Neuronal stem cell (in vitro differentiated cells): ENCODE results near the gene VSTM1.
"Not testable (repeated sequence)": the region's sequence is repeated elsewhere in the genome, so short reads cannot be mapped to it uniquely, and the experiment has no call there.

Source experiments
- DNase-seq: peaks from one replicate; pipeline ENCODE4 v3.0.0-alpha.2; 2013; ENCODE audit warnings: low spot score
- H2AFZ ChIP-seq: one replicate; pipeline ENCODE4 v1.6.1; 2013; ENCODE audit warnings: mild to moderate bottlenecking, low read length, inconsistent platforms
- H2AK5ac ChIP-seq: 2 replicates; pipeline ENCODE4 v1.6.1; 2013; ENCODE audit warnings: low read depth, mild to moderate bottlenecking, inconsistent platforms, low read length, moderate library complexity, mixed read lengths
- H2BK120ac ChIP-seq: 2 replicates; pipeline ENCODE4 v1.6.1; 2013; ENCODE audit warnings: low read depth, mild to moderate bottlenecking, inconsistent platforms, low read length, moderate library complexity, mixed read lengths
- H2BK12ac ChIP-seq: one replicate; pipeline ENCODE4 v1.6.1; 2013; ENCODE audit warnings: low read length, inconsistent platforms
- H2BK15ac ChIP-seq: 2 replicates; pipeline ENCODE4 v1.6.1; 2013; ENCODE audit warnings: mild to moderate bottlenecking, low read length, inconsistent platforms, mixed read lengths
- H2BK5ac ChIP-seq: one replicate; pipeline ENCODE4 v1.6.1; 2013; ENCODE audit warnings: inconsistent platforms, mild to moderate bottlenecking, low read length, moderate library complexity
- H3K14ac ChIP-seq: one replicate; pipeline ENCODE4 v1.6.1; 2013; ENCODE audit warnings: low read length, inconsistent platforms
- H3K18ac ChIP-seq: 2 replicates; pipeline ENCODE4 v1.6.1; 2013; ENCODE audit warnings: low read length, inconsistent platforms
- H3K23ac ChIP-seq: 2 replicates; pipeline ENCODE4 v1.6.1; 2013; ENCODE audit warnings: low read depth, mild to moderate bottlenecking, mixed read lengths, low read length, inconsistent platforms; ENCODE audit not compliant: poor library complexity
- H3K27ac ChIP-seq: replicated peaks from 3 replicates; pipeline ENCODE4 v1.5.1; 2013; ENCODE audit warnings: low read length, inconsistent platforms
- H3K27me3 ChIP-seq, 3 experiments: 2 replicates each; pipeline ENCODE4 v1.6.1; 2013; ENCODE audit warnings: low read length in 3 of 3, mild to moderate bottlenecking in 2 of 3, inconsistent platforms in 1 of 3, low read depth in 1 of 3, mixed read lengths in 1 of 3, moderate library complexity in 1 of 3; ENCODE audit not compliant: control insufficient read depth in 3 of 3, insufficient read depth in 3 of 3
- H3K36me3 ChIP-seq, 2 donors: replicated peaks in 1 of 2; 2 replicates each; pipeline ENCODE4 v1.6.1; 2013; ENCODE audit warnings: low read length in 2 of 2; ENCODE audit not compliant: control insufficient read depth in 2 of 2, insufficient read depth in 2 of 2
- H3K4ac ChIP-seq: 2 replicates; pipeline ENCODE4 v1.6.1; 2013; ENCODE audit warnings: inconsistent platforms, mild to moderate bottlenecking, low read length, moderate library complexity
- H3K4me1 ChIP-seq, 2 donors: 1 replicate in 1 of 2; 2 replicates in 1 of 2; pipeline ENCODE4 v1.6.1; 2013; ENCODE audit warnings: low read length in 2 of 2, low read depth in 1 of 2; ENCODE audit not compliant: control insufficient read depth in 2 of 2, insufficient read depth in 1 of 2
- H3K4me2 ChIP-seq: one replicate; pipeline ENCODE4 v1.6.1; 2013; ENCODE audit warnings: mild to moderate bottlenecking, low read length, inconsistent platforms; ENCODE audit not compliant: insufficient read depth, poor library complexity, severe bottlenecking
- H3K4me3 ChIP-seq, 2 donors: 2 replicates each; pipeline ENCODE4 v1.5.1; 2013; ENCODE audit warnings: low read length in 2 of 2, mild to moderate bottlenecking in 2 of 2, inconsistent platforms in 1 of 2, moderate library complexity in 1 of 2
- H3K79me1 ChIP-seq: one replicate; pipeline ENCODE4 v1.6.1; 2013; ENCODE audit warnings: low read depth, mild to moderate bottlenecking, inconsistent platforms, low read length, moderate library complexity
- H3K9ac ChIP-seq: one replicate; pipeline ENCODE4 v1.6.1; 2013; ENCODE audit warnings: mild to moderate bottlenecking, low read depth, low read length, inconsistent platforms; ENCODE audit not compliant: poor library complexity
- H3K9me3 ChIP-seq, 2 donors: replicated peaks in 1 of 2; 2 replicates each; pipeline versions ENCODE3 to v1.6.1; 2013; ENCODE audit warnings: low read length in 2 of 2, mild to moderate bottlenecking in 2 of 2, inconsistent platforms in 1 of 2, low read depth in 1 of 2, mixed read lengths in 1 of 2, moderate library complexity in 1 of 2; ENCODE audit not compliant: control insufficient read depth in 2 of 2, insufficient read depth in 1 of 2
- H4K8ac ChIP-seq: one replicate; pipeline ENCODE4 v1.6.1; 2013; ENCODE audit warnings: low read depth, mild to moderate bottlenecking, inconsistent platforms, low read length, moderate library complexity
- H4K91ac ChIP-seq: one replicate; pipeline ENCODE4 v1.6.1; 2013; ENCODE audit warnings: low read length, low read depth, mild to moderate bottlenecking, inconsistent platforms; ENCODE audit not compliant: poor library complexity
- WGBS, 2 donors: extraction: QIAGEN DNeasy Blood & Tissue Kit; methylation state at CpG; one replicate each; pipeline ENCODE4 v1.1.7; 2013; ENCODE audit warnings: missing lambda C conversion rate in 2 of 2, mixed read lengths in 1 of 2; ENCODE audit not compliant: insufficient read length in 2 of 2, insufficient replicate concordance in 1 of 2; ENCODE audit errors: extremely low coverage in 2 of 2; 5-methylcytosine and 5-hydroxymethylcytosine counted together

Gene VSTM1

DNA sequence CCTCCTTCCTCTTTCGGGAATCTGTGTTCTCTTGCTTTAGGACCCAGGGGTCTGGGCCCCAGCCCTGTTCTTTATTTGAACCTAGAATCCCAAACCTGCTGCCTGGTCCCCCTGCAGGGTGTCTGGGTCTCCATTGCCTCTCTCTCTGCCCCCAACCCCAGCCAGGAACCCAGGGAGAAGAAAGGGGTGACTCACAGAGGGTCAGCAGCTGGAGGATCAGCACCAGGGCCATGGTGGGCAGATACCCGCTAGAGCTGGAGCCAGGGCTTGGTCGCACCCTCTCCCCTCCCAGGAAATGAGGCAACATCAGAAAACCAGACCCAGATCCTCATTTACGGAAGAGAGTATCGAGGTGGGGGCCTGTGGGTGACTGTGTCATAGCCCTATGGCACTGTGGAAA lies 36.9 kb upstream of the VSTM1 start, which contains the start of gene OSCAR:
OSCAR (minus strand) TSS at position 243 of the 400 bp plus-strand sequence; CDS start at position 232, 11 bp downstream.
- Histone ChIP-seq H4K91ac (no peak within 1 kb of the TSS), H3K9me3 (no peaks in the 10 kb centered on the region), H3K14ac (no peak within 1 kb of the TSS), H3K4me3 (no peak within 1 kb of the TSS), H3K79me1 (peaks cover 4% of the 10 kb centered on the region), H3K18ac (no peak within 1 kb of the TSS), H2BK120ac (no peak within 1 kb of the TSS), H2BK15ac (no peak within 1 kb of the TSS), H3K36me3 (peaks cover 3% of the 10 kb centered on the region in 2 donors), H4K8ac (peak within 1 kb of the TSS; percentile 17), H3K27me3 (peaks cover 0 to 15% (median 14%) of the 10 kb centered on the region in 3 experiments), H2BK5ac (no peak within 1 kb of the TSS), H2AFZ (peak within 1 kb of the TSS; percentile 74), H2AK5ac (no peak within 1 kb of the TSS), H3K4me1 (peaks cover 3 to 7% of the 10 kb centered on the region in 2 donors), H3K23ac (no peak within 1 kb of the TSS), H3K4ac (no peak within 1 kb of the TSS), H3K4me2 (no peak within 1 kb of the TSS), H3K27ac (no peak within 1 kb of the TSS), H3K9ac (peak within 1 kb of the TSS; percentile 27), H2BK12ac (no peak within 1 kb of the TSS)
- DNase-seq = no peak
- WGBS, 2 donors = no CpG with 5 or more reads among the region's 5 CpGs

DNA sequence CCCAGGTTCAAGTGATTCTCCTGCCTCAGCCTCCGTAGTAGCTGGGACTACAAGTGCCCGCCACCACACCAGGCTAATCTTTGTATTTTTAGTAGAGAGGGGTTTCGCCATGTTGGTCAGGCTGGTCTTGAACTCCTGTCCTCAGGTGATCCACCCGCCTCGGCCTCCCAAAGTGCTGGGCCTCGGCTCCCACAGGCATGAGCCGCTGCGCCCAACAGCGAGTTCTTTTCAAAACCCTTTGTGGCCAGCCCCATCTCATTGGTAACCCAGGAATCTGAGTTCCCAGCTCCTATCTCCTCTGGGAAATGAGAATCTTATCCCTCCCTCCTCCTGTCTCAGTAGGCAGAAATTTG lies 36.2 kb upstream of the VSTM1 start:
- no CpG with 5 or more reads among the region's 9 CpGs for WGBS, 2 donors
- H3K9ac ChIP-seq, H3K4ac ChIP-seq, H2AK5ac ChIP-seq, H3K27ac ChIP-seq, H3K79me1 ChIP-seq, H3K23ac ChIP-seq, H3K4me3 ChIP-seq, H2BK12ac ChIP-seq, H3K4me1 ChIP-seq, H4K91ac ChIP-seq, H3K36me3 ChIP-seq, H2BK15ac ChIP-seq, H3K14ac ChIP-seq, H3K9me3 ChIP-seq, H2BK5ac ChIP-seq, H3K4me2 ChIP-seq, H2AFZ ChIP-seq, DNase-seq, H3K18ac ChIP-seq, H2BK120ac ChIP-seq, H4K8ac ChIP-seq: not testable (repeated sequence)
- H3K27me3 ChIP-seq = peaks cover 0 to 22% (median 19%) of the 10 kb centered on the region in 3 experiments

DNA sequence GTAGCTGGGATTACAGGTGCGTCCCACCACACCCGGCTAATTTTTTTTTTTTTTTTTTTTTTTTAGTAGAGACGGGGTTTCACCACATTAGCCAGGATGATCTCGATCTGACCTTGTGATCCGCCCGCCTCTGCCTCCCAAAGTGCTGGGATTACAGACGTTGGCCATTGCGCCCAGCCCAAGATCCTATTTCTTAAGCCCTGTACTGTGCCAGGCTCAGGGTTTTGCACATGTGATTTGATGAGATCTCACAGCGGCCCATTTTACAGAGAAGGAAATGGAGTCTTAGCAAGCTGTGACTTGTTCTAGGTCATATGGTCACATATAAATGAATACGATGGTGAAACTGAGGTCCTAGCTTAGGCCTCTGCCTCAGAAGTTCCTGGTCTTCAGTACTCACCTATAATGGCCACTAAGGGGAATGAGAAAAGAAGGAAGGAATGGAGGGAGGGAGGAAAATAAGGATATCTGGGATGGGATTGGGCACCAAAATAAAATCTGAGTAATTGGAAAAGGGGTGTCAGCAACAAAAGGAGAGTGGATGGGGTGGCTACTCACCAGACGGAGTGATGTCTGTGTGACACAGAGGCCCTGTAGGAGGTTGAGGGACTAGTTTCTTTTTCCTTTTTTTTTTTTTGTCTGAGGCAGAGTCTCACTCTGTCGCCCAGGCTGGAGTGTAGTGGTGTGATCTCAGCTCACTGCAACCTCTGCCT lies 35.6 kb upstream of the VSTM1 start:
- no CpG with 5 or more reads among the region's 12 CpGs for WGBS, 2 donors
- H3K23ac ChIP-seq = no peak overlapping the region
- no peak overlapping the region for H2AK5ac ChIP-seq
- no peak overlapping the region for H3K18ac ChIP-seq
- H2BK12ac ChIP-seq = no peak overlapping the region
- no peak overlapping the region for H3K14ac ChIP-seq
- no peak overlapping the region for H2BK15ac ChIP-seq
- no peak overlapping the region for H3K4ac ChIP-seq
- H3K27ac ChIP-seq = no peak overlapping the region
- H4K91ac ChIP-seq = no peak overlapping the region
- no peak overlapping the region for H4K8ac ChIP-seq
- peaks cover 0 to 2% of the 10 kb centered on the region in 2 donors for H3K9me3 ChIP-seq
- H3K36me3 ChIP-seq = no peaks in the 10 kb centered on the region
- H3K79me1 ChIP-seq = peaks cover 4% of the 10 kb centered on the region
- H2BK5ac ChIP-seq = no peak overlapping the region
- no peak for DNase-seq
- H3K27me3 ChIP-seq = peaks cover 0 to 23% (median 21%) of the 10 kb centered on the region in 3 experiments
- no peak overlapping the region for H2BK120ac ChIP-seq
- peaks cover 4 to 7% of the 10 kb centered on the region in 2 donors for H3K4me1 ChIP-seq
- H3K4me3 ChIP-seq = no peak overlapping the region
- H2AFZ ChIP-seq = no peak overlapping the region
- no peak overlapping the region for H3K9ac ChIP-seq
- no peak overlapping the region for H3K4me2 ChIP-seq

DNA sequence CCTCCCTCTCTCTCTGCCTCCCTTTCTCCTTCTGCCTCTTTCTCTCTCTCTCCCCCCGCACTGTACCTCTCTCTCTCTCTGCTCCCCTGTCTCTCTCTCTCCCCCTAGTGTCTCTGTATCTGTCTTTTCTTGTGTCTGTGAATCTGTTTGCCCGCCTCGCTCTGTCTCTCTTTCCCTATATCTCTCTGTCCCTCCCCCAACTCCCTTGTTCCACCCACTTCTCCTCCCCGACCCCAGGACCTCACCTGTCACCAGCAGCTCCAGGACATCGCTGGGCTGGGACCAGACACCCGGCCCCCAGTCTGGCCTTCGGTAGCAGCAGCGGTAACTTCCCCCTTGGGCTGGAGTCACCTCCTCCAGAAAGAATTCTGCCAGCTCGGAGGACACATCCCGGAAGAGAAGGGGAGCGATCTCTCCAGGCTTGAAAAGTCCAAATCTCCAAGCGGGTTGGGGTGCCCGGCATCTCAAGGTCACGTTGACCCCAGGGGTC lies 33.0 kb upstream of the VSTM1 start:
- WGBS, 2 donors = no CpG with 5 or more reads among the region's 14 CpGs
- Histone ChIP-seq H2AFZ (peak overlapping the region; percentile 97), H2BK15ac (peak overlapping the region; percentile 13), H4K8ac (no peak overlapping the region), H3K79me1 (no peaks in the 10 kb centered on the region), H2BK5ac (no peak overlapping the region), H3K4me3 (peak overlapping the region in 1 of 2 donors; percentile 56), H3K4me1 (peaks cover 4 to 5% of the 10 kb centered on the region in 2 donors), H3K4ac (no peak overlapping the region), H3K18ac (no peak overlapping the region), H3K9ac (peak overlapping the region; percentile 83), H4K91ac (no peak overlapping the region), H2BK12ac (no peak overlapping the region), H3K27ac (no peak overlapping the region), H2BK120ac (no peak overlapping the region), H3K36me3 (no peaks in the 10 kb centered on the region), H3K27me3 (peaks cover 0 to 23% (median 21%) of the 10 kb centered on the region in 3 experiments), H3K9me3 (peaks cover 2 to 4% of the 10 kb centered on the region in 2 donors), H3K4me2 (peak overlapping the region; percentile 49), H3K23ac (peak overlapping the region; percentile 60), H3K14ac (no peak overlapping the region), H2AK5ac (no peak overlapping the region)
- no peak for DNase-seq
